OCI-LY1 (cell line): Measurements from ENCODE around the gene GNPTAB.

Source experiments
- H2AFZ ChIP-seq: fragments of 200-600 bp; sonication (generic), shearing (Covaris generic); 2 replicates; pipeline ENCODE4 v1.6.0; 2014; ENCODE audit warnings: antibody characterized with exemption, mild to moderate bottlenecking, low read length
- H3F3A ChIP-seq: fragments of 200-600 bp; sonication (generic), shearing (Covaris generic); 2 replicates; pipeline ENCODE4 v1.6.0; 2014; ENCODE audit warnings: mild to moderate bottlenecking, antibody characterized with exemption, low read length, moderate library complexity; ENCODE audit not compliant: insufficient read depth
- H3K27ac ChIP-seq: fragments of 200-600 bp; sonication (generic); 2 replicates; pipeline ENCODE4 v1.5.1; 2014; ENCODE audit warnings: low read length, mixed run types, mild to moderate bottlenecking, low read depth; ENCODE audit not compliant: poor library complexity, severe bottlenecking
- H3K27me3 ChIP-seq: fragments of 200-600 bp; sonication (generic); 2 replicates; pipeline ENCODE4 v1.6.0; 2014; ENCODE audit warnings: antibody characterized with exemption, mild to moderate bottlenecking, low read length, moderate library complexity; ENCODE audit not compliant: insufficient read depth
- H3K36me3 ChIP-seq: fragments of 200-600 bp; sonication (generic); 2 replicates; pipeline ENCODE4 v1.6.1; 2014; ENCODE audit warnings: mild to moderate bottlenecking, antibody characterized with exemption, low read length, moderate library complexity, mixed read lengths; ENCODE audit not compliant: insufficient read depth
- H3K4me1 ChIP-seq: fragments of 200-600 bp; sonication (generic); 2 replicates; pipeline ENCODE4 v1.5.1; 2014; ENCODE audit warnings: mild to moderate bottlenecking, low read length, moderate library complexity; ENCODE audit not compliant: insufficient read depth, severe bottlenecking
- H3K4me2 ChIP-seq: fragments of 200-600 bp; sonication (generic), shearing (Covaris generic); 2 replicates; pipeline ENCODE4 v1.6.1; 2014; ENCODE audit warnings: low read length
- H3K4me3 ChIP-seq: fragments of 200-600 bp; sonication (generic); 2 replicates; pipeline ENCODE4 v1.5.1; 2014; ENCODE audit warnings: low read length, low read depth, mild to moderate bottlenecking, mixed read lengths; ENCODE audit not compliant: poor library complexity, severe bottlenecking
- H3K79me2 ChIP-seq: fragments of 200-600 bp; shearing (Covaris generic); 2 replicates; pipeline ENCODE4 v1.6.1; 2016; ENCODE audit warnings: mixed run types, low read length, mixed read lengths; ENCODE audit not compliant: insufficient read depth
- H3K9ac ChIP-seq: fragments of 200-600 bp; sonication (generic), shearing (Covaris generic); 2 replicates; pipeline ENCODE4 v1.6.1; 2014; ENCODE audit warnings: mild to moderate bottlenecking, low read length, mixed read lengths
- H3K9me2 ChIP-seq: fragments of 200-600 bp; sonication (generic), shearing (Covaris generic); 2 replicates; pipeline ENCODE4 v1.6.1; 2014; ENCODE audit warnings: low read depth, mild to moderate bottlenecking, low read length, mixed read lengths
- H3K9me3 ChIP-seq: fragments of 200-600 bp; shearing (Covaris generic); 2 replicates; pipeline ENCODE4 v1.6.1; 2014; ENCODE audit warnings: low read length, mixed read lengths
- H4K20me1 ChIP-seq: fragments of 200-600 bp; sonication (generic), shearing (Covaris generic); 2 replicates; pipeline ENCODE4 v1.6.0; 2016; ENCODE audit warnings: mild to moderate bottlenecking, low read length; ENCODE audit not compliant: insufficient read depth
- EZH2 ChIP-seq: fragments of 200-600 bp; sonication (generic), shearing (Covaris generic); IDR thresholded peaks from 2 replicates; pipeline ENCODE4 v1.8.0; 2017; ENCODE audit warnings: borderline replicate concordance, mixed run types, mild to moderate bottlenecking, antibody characterized with exemption, low read length, moderate library complexity, mixed read lengths
- TF ChIP-seq, protein P1 (sequence below): fragments of 200-600 bp; sonication (generic), shearing (Covaris generic); IDR thresholded peaks from 2 replicates; pipeline ENCODE4 v1.5.1; 2017; ENCODE audit warnings: mild to moderate bottlenecking, antibody characterized with exemption, low read length, moderate library complexity, mixed read lengths

Gene GNPTAB

DNA sequence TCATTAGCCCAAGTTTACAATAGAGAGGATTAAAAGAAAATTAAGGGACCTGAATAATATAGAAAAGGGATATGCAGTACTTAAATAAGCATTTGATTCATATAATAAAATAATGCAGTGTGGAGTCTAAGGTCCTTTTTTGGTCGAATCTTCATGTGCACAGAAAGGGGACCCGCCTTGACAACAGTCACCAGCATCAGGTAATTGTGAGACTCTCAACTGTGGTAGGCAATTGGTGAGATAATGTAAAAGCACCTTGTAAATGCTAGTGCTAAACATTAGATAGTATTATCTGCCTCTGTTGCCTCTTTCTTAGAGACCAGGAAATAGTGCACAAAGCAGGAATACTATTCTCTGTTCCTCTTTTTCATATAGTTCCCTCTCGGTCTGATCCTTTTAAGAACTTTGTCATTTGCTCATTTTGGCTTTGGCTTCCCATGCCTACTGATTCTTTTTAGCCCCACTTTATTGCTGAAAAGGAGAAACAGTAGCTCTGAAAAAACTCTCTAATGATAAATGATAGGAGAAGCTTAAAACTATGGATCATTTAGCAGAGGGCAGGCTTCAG, 115.8 kb downstream of the GNPTAB start:
- Histone ChIP-seq H3K27ac (no peak overlapping the region), H3K4me2 (no peak overlapping the region), H3K9me3 (no peaks in the 10 kb centered on the region)

DNA sequence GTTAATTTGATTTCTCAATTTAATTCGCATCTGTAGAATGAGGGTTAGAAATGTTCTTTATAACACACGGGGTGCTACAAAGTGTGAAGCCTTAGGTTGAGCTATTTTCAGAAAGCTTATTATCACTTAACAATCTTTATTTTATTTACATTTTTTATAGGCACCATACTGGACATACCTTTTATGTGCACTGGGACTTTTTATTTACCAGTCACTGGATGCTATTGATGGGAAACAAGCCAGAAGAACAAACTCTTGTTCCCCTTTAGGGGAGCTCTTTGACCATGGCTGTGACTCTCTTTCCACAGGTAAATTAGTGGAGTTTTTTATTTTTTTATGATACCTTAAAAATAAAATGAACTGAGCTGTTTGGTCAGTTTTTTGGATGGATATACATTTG, 116.8 kb downstream of the GNPTAB start:
- peaks cover 10% of the 10 kb centered on the region for H3K4me1 ChIP-seq
- no peaks in the 10 kb centered on the region for H3K9me2 ChIP-seq
- H3K79me2 ChIP-seq, result peaks cover 79% of the 10 kb centered on the region

More for the DNA sequence above, 115.8 kb downstream of the GNPTAB start:
- peaks cover 40% of the 10 kb centered on the region for H3K36me3 ChIP-seq
- no peaks in the 10 kb centered on the region for H4K20me1 ChIP-seq
- H3K27me3 ChIP-seq, result no peaks in the 10 kb centered on the region
- no peak overlapping the region for H2AFZ ChIP-seq
- TF ChIP-seq, protein P1, sequence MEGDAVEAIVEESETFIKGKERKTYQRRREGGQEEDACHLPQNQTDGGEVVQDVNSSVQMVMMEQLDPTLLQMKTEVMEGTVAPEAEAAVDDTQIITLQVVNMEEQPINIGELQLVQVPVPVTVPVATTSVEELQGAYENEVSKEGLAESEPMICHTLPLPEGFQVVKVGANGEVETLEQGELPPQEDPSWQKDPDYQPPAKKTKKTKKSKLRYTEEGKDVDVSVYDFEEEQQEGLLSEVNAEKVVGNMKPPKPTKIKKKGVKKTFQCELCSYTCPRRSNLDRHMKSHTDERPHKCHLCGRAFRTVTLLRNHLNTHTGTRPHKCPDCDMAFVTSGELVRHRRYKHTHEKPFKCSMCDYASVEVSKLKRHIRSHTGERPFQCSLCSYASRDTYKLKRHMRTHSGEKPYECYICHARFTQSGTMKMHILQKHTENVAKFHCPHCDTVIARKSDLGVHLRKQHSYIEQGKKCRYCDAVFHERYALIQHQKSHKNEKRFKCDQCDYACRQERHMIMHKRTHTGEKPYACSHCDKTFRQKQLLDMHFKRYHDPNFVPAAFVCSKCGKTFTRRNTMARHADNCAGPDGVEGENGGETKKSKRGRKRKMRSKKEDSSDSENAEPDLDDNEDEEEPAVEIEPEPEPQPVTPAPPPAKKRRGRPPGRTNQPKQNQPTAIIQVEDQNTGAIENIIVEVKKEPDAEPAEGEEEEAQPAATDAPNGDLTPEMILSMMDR, result no peak
- TF ChIP-seq EZH2, result no peak
- H3K9ac ChIP-seq, result no peak overlapping the region
- no peak overlapping the region for H3K4me3 ChIP-seq
- H3F3A ChIP-seq, result no peaks in the 10 kb centered on the region
- peaks cover 10% of the 10 kb centered on the region for H3K4me1 ChIP-seq
- H3K9me2 ChIP-seq, result no peaks in the 10 kb centered on the region
- H3K79me2 ChIP-seq, result peaks cover 69% of the 10 kb centered on the region

DNA sequence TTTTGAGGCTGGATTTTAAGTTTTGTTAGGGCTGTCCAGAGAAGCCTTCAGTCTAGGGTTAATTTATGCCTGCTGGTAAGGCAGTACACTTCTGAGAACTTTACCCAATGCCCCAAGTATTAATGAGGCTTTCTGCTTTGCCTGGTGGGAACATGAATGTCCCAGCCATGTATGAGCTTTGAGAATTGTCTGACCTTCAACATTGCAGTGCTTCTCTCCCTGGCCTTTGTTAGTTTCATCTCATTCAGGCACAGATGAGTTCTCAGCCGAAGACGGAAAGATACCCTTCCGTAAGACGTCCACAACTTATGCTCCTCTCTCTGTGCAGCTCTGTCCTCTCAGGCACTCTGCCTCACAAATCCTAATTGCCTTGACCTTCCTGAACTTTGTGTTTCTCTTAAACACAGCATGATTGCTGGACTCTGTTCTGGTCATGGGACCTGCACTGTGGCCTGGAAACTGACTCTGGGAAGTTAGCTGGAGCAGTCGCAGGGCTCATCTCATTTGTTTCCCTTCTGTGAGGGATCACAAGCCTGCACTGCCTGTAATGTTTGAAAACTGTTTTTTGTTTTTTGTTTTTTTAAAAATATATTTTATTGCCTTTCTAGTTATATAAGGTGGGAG, 117.6 kb downstream of the GNPTAB start:
- H3K36me3 ChIP-seq, result peaks cover 32% of the 10 kb centered on the region
- H3K9me3 ChIP-seq, result no peaks in the 10 kb centered on the region
- no peak overlapping the region for H3K9ac ChIP-seq
- no peak overlapping the region for H2AFZ ChIP-seq
- no peak for TF ChIP-seq EZH2
- TF ChIP-seq, protein P1, result no peak
- H3K79me2 ChIP-seq, result peaks cover 87% of the 10 kb centered on the region
- no peak overlapping the region for H3K4me3 ChIP-seq
- H3K27me3 ChIP-seq, result no peaks in the 10 kb centered on the region
- H3F3A ChIP-seq, result no peaks in the 10 kb centered on the region
- H4K20me1 ChIP-seq, result no peaks in the 10 kb centered on the region
- H3K4me1 ChIP-seq, result peaks cover 10% of the 10 kb centered on the region
- H3K27ac ChIP-seq, result peak overlapping the region; percentile 2
- H3K9me2 ChIP-seq, result no peaks in the 10 kb centered on the region
- no peak overlapping the region for H3K4me2 ChIP-seq

More for the DNA sequence above, 116.8 kb downstream of the GNPTAB start:
- no peak overlapping the region for H3K4me2 ChIP-seq
- H3K36me3 ChIP-seq, result peaks cover 38% of the 10 kb centered on the region
- H3K4me3 ChIP-seq, result no peak overlapping the region
- no peak overlapping the region for H2AFZ ChIP-seq
- no peak overlapping the region for H3K27ac ChIP-seq
- no peaks in the 10 kb centered on the region for H3F3A ChIP-seq
- no peaks in the 10 kb centered on the region for H4K20me1 ChIP-seq
- no peak overlapping the region for H3K9ac ChIP-seq
- H3K27me3 ChIP-seq, result no peaks in the 10 kb centered on the region
- TF ChIP-seq EZH2, result no peak
- TF ChIP-seq, protein P1, result no peak
- no peaks in the 10 kb centered on the region for H3K9me3 ChIP-seq
